Right renal pelvis (tissue), 4 donors: ENCODE measurements around the gene SMC1A. TPM values are rescaled to one million over a fixed set of nuclear protein-coding genes. Genes with fewer than 3 reads are reported as not detected.

ENCODE experiments used
- DNase-seq, 4 donors: peaks; one replicate each; pipeline ENCODE4 v3.0.0-alpha.2; 2013; ENCODE audit warnings: low read depth in 4 of 4, low spot score in 3 of 4, missing footprints in 1 of 4
- polyA plus RNA-seq, 4 donors: library from polyadenylated mRNA; unstranded; fragments of 120-200 nt; gene quantifications; one replicate each; pipeline ENCODE4 v1.2.1, GENCODE V29; 2013; ENCODE audit not compliant: insufficient read length in 4 of 4

Gene SMC1A
- polyA plus RNA-seq, 4 donors: 99.1 to 117 (median 110) TPM

- DNase-seq: no peak
These were observed 67.8 kb downstream of the SMC1A start for GRCh38 chrX:53354669-53355068.

- no peak for DNase-seq
These were observed 74.5 kb downstream of the SMC1A start for GRCh38 chrX:53347948-53348347.

GRCh38 chrX:53340852-53341645 is 81.4 kb downstream of the SMC1A start:
- DNase-seq: no peak

GRCh38 chrX:53337101-53337500 is 85.4 kb downstream of the SMC1A start:
- no peak for DNase-seq

- DNase-seq: no peak
These were observed 88.6 kb downstream of the SMC1A start for GRCh38 chrX:53333853-53334252.

GRCh38 chrX:53332204-53332603 is 90.2 kb downstream of the SMC1A start:
- no peak for DNase-seq

GRCh38 chrX:53330331-53330730 is 92.1 kb downstream of the SMC1A start:
- DNase-seq: no peak

- no peak for DNase-seq
These were observed 97.7 kb downstream of the SMC1A start for GRCh38 chrX:53324803-53325202.

Other genes starting within 250 kb of the SMC1A start
- 10 to 100 TPM; 69.2 to 78.8 (median 76.7) TPM for gene KDM5C, start 197.4 kb downstream of the SMC1A start, polyA plus RNA-seq
- 10 to 100 TPM; 14.0 to 16.6 (median 15.4) TPM for gene IQSEC2, start 141.1 kb downstream of the SMC1A start, polyA plus RNA-seq
- gene RIBC1, start 219 bp upstream of the SMC1A start, polyA plus RNA-seq: 1 to 10 TPM; 3.0 to 4.4 (median 4.1) TPM
- 100 to 1,000 TPM in 3 of 4 donors, 10 to 100 TPM in 1; 93.8 to 134 (median 114) TPM for gene HSD17B10, start 11.7 kb upstream of the SMC1A start, polyA plus RNA-seq